Measurements from ENCODE around the gene HAUS8.

Gene HAUS8

GRCh38 chr19:17075864-17076542, 751 bp upstream of the HAUS8 start:
- TF ChIP-seq GATA1 (IDR thresholded peaks at IDR 0.05; ENCODE audit: low read depth, low read length) (no peak), POLR2A (IDR thresholded peaks at IDR 0.05; ENCODE audit: low read length) (no peak)
- peak; percentile 64 to 76 for DNase-seq

DNA sequence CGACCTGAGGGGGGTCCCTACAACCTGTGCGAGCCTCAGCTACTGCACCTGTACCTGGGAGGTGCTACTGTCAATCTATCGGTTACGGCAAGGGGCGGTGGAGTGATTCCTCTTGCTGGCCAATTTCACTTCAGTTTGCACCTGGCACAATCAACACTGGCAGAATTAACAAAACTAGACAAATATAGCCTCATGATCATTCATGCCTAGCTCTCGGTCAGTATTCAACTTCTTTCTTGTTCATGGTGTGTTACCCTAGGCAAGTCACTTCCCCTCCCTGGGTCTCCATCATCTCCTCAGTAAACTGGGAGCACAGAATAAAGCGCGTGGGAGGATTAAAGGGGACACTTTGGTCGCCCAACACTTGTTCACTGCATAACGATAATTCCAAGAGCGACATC, 618 bp downstream of the HAUS8 start:
- TF ChIP-seq GATA1 (IDR thresholded peaks at IDR 0.05; ENCODE audit: low read depth, low read length) (no peak), POLR2A (IDR thresholded peaks at IDR 0.05; ENCODE audit: low read length) (no peak)
- DNase-seq = no peak

DNA sequence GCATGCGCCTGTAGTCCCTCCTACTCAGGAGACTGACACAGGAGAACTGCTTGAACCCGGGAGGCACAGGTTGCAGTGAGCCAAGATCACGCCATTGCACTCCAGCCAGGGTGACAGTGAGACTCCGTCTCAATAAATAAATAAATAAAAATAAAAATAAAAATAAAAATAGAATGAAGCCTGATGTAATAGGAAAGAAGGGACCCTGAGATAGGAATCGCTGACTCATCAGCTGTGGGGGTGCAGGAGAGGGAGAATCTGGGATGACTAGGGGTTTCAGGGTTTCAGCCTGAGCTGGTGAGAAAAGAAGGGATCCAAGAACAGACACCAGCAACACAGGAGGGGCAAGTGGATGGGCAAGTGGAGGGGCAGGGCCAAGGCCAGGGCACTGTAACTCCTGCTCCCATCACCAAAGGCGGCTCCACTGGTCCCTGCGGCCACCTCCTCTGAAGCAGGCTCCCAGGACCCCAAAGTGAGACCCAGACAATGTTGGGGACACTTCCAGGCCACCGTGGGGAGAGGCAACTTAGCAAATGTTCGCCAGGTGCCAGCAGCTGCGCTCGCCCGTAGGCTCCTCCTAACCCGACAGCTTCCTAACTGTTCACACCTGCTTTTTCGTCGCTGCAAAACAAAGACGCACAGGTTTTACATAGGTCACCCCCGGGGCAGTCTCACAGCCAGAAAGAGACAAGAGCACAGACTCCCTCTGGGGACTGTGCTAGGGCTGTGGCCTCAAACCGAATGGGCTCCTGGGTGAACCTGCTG, 1.2 kb downstream of the HAUS8 start:
- DNase-seq = peak; percentile 73 to 87
- TF ChIP-seq GATA1 (IDR thresholded peaks at IDR 0.05; ENCODE audit: low read depth, low read length) (no peak), POLR2A (IDR thresholded peaks at IDR 0.05; ENCODE audit: low read length) (no peak)

DNA sequence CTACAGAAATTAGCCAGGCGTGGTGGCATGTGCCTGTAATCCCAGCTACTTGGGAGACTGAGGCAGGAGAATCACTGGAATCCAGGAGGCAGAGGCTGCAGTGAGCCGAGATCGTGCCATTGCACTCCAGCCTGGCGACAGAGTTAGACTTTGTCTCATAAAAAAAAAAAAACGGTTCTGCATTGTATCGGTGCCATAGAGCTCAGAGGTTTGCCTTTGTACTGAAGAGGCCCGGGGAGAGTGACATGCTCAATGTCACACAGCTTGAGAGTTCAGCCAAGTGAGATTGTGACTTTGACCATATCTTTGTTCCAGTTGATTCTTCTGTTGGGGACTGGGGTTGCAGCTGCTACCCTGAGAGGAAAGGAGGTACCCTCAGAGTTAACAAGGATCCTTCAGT, 4.3 kb downstream of the HAUS8 start:
- TF ChIP-seq POLR2A (IDR thresholded peaks at IDR 0.05; ENCODE audit: low read length) = no peak
- no peak for TF ChIP-seq GATA1 (IDR thresholded peaks at IDR 0.05; ENCODE audit: low read depth, low read length)
- no peak for DNase-seq

DNA sequence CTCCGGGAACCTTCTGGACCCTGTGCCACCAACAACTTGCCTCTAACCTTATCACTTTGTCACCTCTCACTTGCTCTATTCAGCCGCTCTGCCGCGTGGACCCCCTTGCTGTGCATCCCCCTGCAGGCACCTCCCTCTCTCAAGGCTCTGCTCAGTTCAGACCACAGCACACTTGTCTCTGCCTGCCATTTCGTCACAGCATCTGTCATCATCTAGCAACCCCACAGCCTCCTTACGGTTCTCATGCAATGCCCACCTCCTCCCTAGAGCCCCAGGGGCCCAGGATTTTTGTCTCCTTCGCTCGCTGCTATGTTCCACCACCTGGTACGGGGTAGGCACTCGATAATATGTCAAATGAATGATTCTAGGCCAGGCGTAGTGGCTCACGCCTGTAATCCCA, 4.8 kb downstream of the HAUS8 start:
- TF ChIP-seq GATA1 (IDR thresholded peaks at IDR 0.05; ENCODE audit: low read depth, low read length) (no peak), POLR2A (IDR thresholded peaks at IDR 0.05; ENCODE audit: low read length) (no peak)
- DNase-seq = no peak

DNA sequence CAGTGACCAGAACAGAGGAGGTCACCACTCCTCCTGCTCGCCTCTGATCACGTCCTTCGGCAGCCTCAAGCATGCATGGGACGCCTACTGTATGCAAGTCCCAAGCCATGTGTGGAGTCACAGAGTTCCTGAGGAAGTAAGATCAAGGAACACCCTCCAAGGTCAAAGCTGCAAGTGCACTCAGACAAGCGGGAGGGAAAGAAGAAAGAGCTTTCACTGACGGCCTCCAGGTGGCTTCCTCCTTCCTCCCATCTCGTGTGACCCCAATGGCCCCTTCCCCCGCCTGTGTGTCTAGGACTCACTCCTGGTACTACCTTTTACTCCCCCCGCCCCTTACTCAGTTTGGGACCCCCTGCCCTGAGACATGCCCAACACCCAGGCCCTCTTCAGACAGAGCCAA, 6.1 kb downstream of the HAUS8 start:
- DNase-seq = no peak
- TF ChIP-seq POLR2A (IDR thresholded peaks at IDR 0.05; ENCODE audit: low read length) (no peak), GATA1 (IDR thresholded peaks at IDR 0.05; ENCODE audit: low read depth, low read length) (no peak)

DNA sequence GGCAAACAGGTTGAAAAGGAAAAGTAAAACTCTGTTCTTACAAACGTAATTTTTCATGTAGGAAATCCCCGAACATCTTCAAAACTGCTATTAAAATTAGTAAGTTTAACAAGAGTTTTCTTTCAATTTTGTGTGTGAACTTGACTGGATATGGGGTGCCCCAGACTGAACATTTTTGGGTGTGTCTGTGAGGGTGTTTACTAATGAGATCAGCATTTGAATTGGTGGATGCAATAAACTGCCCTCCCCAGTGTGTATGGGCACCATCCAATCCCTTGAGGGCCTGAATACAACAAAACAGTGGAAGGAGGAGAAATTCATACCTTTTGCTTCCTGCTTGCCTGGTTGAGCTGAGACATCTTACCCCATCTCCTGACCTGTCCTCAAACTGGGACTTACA, 11.8 kb downstream of the HAUS8 start:
- DNase-seq = peak in 1 of 2 experiments; percentile 40
- no peak for TF ChIP-seq GATA1 (IDR thresholded peaks at IDR 0.05; ENCODE audit: low read depth, low read length)

- DNase-seq = no peak
- no peak for TF ChIP-seq POLR2A (IDR thresholded peaks at IDR 0.05; ENCODE audit: low read length)
- no peak for TF ChIP-seq GATA1 (IDR thresholded peaks at IDR 0.05; ENCODE audit: low read depth, low read length)
Measured at GRCh38 chr19:17061691-17062090, 13.6 kb downstream of the HAUS8 start.

DNA sequence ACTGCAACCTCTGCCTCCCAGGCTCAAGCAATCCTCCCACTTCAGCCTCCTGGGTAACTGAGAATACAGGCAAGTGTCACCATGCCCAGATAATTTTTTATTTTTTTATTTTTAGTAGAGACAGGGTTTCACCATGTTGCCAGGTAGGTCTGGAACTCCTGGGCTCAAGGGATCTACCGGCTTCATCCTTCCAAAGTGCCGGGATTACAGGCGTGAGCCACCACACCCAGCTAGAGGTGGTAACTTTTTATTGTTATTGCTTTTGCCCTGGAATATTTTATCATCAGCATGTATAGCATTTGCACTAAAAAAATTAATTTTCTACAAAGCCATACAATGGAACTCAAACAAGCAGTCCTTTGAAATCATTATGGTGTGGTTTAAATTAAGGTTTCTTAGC, 14.0 kb downstream of the HAUS8 start:
- no peak for TF ChIP-seq GATA1 (IDR thresholded peaks at IDR 0.05; ENCODE audit: low read depth, low read length)
- no peak for TF ChIP-seq POLR2A (IDR thresholded peaks at IDR 0.05; ENCODE audit: low read length)
- DNase-seq = no peak

GRCh38 chr19:17060802-17061201, 14.4 kb downstream of the HAUS8 start:
- DNase-seq = no peak
- TF ChIP-seq GATA1 (IDR thresholded peaks at IDR 0.05; ENCODE audit: low read depth, low read length) = no peak
- no peak for TF ChIP-seq POLR2A (IDR thresholded peaks at IDR 0.05; ENCODE audit: low read length)

- no peak for DNase-seq
- TF ChIP-seq GATA1 (IDR thresholded peaks at IDR 0.05; ENCODE audit: low read depth, low read length) (no peak), POLR2A (IDR thresholded peaks at IDR 0.05; ENCODE audit: low read length) (no peak)
Measured at GRCh38 chr19:17058236-17058635, 17.0 kb downstream of the HAUS8 start.

GRCh38 chr19:17055636-17056035, 19.6 kb downstream of the HAUS8 start:
- DNase-seq = no peak
- no peak for TF ChIP-seq POLR2A (IDR thresholded peaks at IDR 0.05; ENCODE audit: low read length)
- no peak for TF ChIP-seq GATA1 (IDR thresholded peaks at IDR 0.05; ENCODE audit: low read depth, low read length)

DNA sequence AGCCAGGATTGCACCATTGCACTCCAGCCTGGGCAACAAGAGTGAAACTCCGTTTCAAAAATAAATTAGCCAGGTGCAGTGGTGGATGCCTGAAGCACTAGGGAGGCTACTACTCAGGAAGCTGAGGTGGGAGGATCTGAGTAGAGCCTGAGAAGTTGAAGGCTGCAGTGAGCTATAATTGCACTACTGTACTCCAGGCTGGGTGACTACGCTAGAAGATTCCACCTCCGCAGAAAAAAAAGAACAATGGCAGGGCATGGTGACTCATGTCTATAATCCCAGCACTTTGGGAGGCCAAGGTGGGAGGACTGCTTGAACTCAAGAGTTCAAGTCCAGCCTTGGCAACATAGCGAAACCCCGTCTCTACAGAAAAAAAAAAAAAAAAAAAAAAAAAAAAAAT, 20.5 kb downstream of the HAUS8 start:
- no peak for TF ChIP-seq POLR2A (IDR thresholded peaks at IDR 0.05; ENCODE audit: low read length)
- no peak for TF ChIP-seq GATA1 (IDR thresholded peaks at IDR 0.05; ENCODE audit: low read depth, low read length)
- no peak for DNase-seq

DNA sequence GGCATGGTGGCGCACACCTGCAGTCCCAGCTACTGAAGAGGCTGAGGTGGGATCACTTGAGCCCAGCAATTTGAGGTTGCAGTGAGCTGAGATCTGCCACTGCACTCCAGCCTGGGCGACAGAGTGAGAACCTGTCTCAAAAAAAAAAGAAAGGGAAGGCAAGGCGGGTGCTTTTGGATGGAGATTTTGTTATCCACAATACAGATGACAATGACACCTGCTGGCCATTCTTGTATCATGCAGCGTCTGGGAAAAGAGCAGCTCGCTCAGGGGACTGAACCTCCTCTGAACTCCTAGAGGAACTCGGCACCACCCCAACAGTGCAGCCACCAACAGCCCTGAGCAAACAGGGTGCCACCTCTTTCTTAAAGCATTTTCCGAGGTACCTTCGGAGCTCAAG, 22.8 kb downstream of the HAUS8 start:
- TF ChIP-seq GATA1 (IDR thresholded peaks at IDR 0.05; ENCODE audit: low read depth, low read length) = no peak
- no peak for TF ChIP-seq POLR2A (IDR thresholded peaks at IDR 0.05; ENCODE audit: low read length)
- peak; percentile 19 to 38 for DNase-seq

- no peak for DNase-seq
- TF ChIP-seq POLR2A (IDR thresholded peaks at IDR 0.05; ENCODE audit: low read length) (no peak), GATA1 (IDR thresholded peaks at IDR 0.05; ENCODE audit: low read depth, low read length) (no peak)
Measured at GRCh38 chr19:17049711-17050280, 25.5 kb downstream of the HAUS8 start.
